Mesendoderm (in vitro differentiated cells): ENCODE data around the gene PRM1.
A peak's percentile ranks its signal among the peaks of the same experiment; 100 is the strongest.

Experiments used
- DNase-seq: peaks from one replicate; pipeline ENCODE4 v3.0.0; 2013
- H2AK5ac ChIP-seq: 2 replicates; pipeline ENCODE4 v1.6.1; 2013; ENCODE audit warnings: low read length, inconsistent platforms
- H2BK120ac ChIP-seq: 2 replicates; pipeline ENCODE4 v1.6.1; 2013; ENCODE audit warnings: low read depth, mild to moderate bottlenecking, low read length, moderate library complexity, mixed read lengths
- H2BK15ac ChIP-seq: replicated peaks from 2 replicates; pipeline ENCODE4 v1.6.1; 2013; ENCODE audit warnings: low read depth, mild to moderate bottlenecking, moderate library complexity
- H2BK5ac ChIP-seq: 2 replicates; pipeline ENCODE4 v1.6.1; 2013; ENCODE audit warnings: low read length, inconsistent platforms
- H3K18ac ChIP-seq: 2 replicates; pipeline ENCODE4 v1.6.1; 2013; ENCODE audit warnings: mild to moderate bottlenecking, low read length, mixed read lengths
- H3K23ac ChIP-seq: one replicate; pipeline ENCODE4 v1.6.1; 2013; ENCODE audit warnings: low read length
- H3K27ac ChIP-seq: 2 replicates; pipeline ENCODE4 v1.5.1; 2013; ENCODE audit warnings: low read depth, mild to moderate bottlenecking, inconsistent platforms, low read length, moderate library complexity
- H3K27me3 ChIP-seq: 2 replicates; pipeline ENCODE4 v1.6.1; 2013; ENCODE audit warnings: low read length, control low read depth, mild to moderate bottlenecking, inconsistent platforms; ENCODE audit not compliant: insufficient read depth, poor library complexity
- H3K36me3 ChIP-seq: 2 replicates; pipeline ENCODE4 v1.6.1; 2013; ENCODE audit warnings: low read length, inconsistent platforms; ENCODE audit not compliant: control insufficient read depth, insufficient read depth
- H3K4ac ChIP-seq: one replicate; pipeline ENCODE4 v1.6.1; 2013; ENCODE audit warnings: low read depth, mild to moderate bottlenecking, low read length, moderate library complexity
- H3K4me1 ChIP-seq: 2 replicates; pipeline ENCODE4 v1.6.1; 2013; ENCODE audit warnings: low read depth, low read length, inconsistent platforms; ENCODE audit not compliant: control insufficient read depth
- H3K4me2 ChIP-seq: 2 replicates; pipeline ENCODE4 v1.6.1; 2013; ENCODE audit warnings: low read length
- H3K4me3 ChIP-seq: 2 replicates; pipeline ENCODE4 v1.5.1; 2013; ENCODE audit warnings: mild to moderate bottlenecking, low read length
- H3K56ac ChIP-seq: one replicate; pipeline ENCODE4 v1.6.1; 2013; ENCODE audit warnings: low read length
- H3K79me1 ChIP-seq: 2 replicates; pipeline ENCODE4 v1.6.1; 2013; ENCODE audit warnings: low read length, inconsistent platforms
- H3K79me2 ChIP-seq: 2 replicates; pipeline ENCODE4 v1.6.1; 2013; ENCODE audit warnings: mild to moderate bottlenecking, low read length; ENCODE audit not compliant: control insufficient read depth, insufficient read depth
- H3K9ac ChIP-seq: 2 replicates; pipeline ENCODE4 v1.6.1; 2013; ENCODE audit warnings: low read length, inconsistent platforms
- H4K5ac ChIP-seq: one replicate; pipeline ENCODE4 v1.6.1; 2013; ENCODE audit warnings: low read length
- H4K8ac ChIP-seq: one replicate; pipeline ENCODE4 v1.6.1; 2013; ENCODE audit warnings: low read depth, mild to moderate bottlenecking, control low read depth, low read length, moderate library complexity
- WGBS: extraction: QIAGEN DNeasy Blood & Tissue Kit; methylation state at CpG from one replicate; pipeline ENCODE4 v1.1.7; 2013; ENCODE audit warnings: low lambda C conversion rate, missing lambda C conversion rate; ENCODE audit not compliant: insufficient coverage; ENCODE audit errors: extremely low coverage; 5-methylcytosine and 5-hydroxymethylcytosine counted together

PRM1 gene

DNA sequence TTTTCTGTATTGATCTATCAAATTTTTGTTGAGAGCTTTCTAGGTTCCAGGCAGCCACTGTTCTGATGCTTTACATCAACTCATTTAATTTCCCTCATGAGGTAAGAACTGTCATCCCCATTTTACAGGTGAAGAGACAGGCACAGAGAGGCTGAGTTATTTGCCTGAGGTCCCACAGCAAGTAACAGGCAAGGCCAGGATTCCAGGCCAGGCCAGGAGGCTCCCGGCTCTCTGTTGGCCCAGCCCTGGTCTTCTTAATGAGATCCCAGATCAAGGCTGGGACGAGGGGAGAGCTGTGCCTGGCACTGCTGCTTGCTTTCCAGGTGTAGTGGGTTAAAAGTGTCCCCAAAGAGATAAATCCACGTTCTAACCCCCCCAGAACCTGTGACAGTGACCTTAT, 41.7 kb upstream of the PRM1 start:
- no peaks in the 10 kb centered on the region for H3K27me3 ChIP-seq
- no peak overlapping the region for H2BK120ac ChIP-seq
- no peaks in the 10 kb centered on the region for H3K79me1 ChIP-seq
- H2BK15ac ChIP-seq: no peak overlapping the region
- H3K4me3 ChIP-seq: no peak overlapping the region
- H4K5ac ChIP-seq: no peak overlapping the region
- no peaks in the 10 kb centered on the region for H3K79me2 ChIP-seq
- H3K4ac ChIP-seq: no peak overlapping the region
- H2BK5ac ChIP-seq: no peak overlapping the region
- H3K4me2 ChIP-seq: no peak overlapping the region
- H3K36me3 ChIP-seq: no peaks in the 10 kb centered on the region
- H3K18ac ChIP-seq: no peak overlapping the region
- H3K4me1 ChIP-seq: no peaks in the 10 kb centered on the region
- H3K56ac ChIP-seq: peak overlapping the region; percentile 49
- H3K23ac ChIP-seq: no peak overlapping the region
- DNase-seq: no peak
- H3K27ac ChIP-seq: no peak overlapping the region
- WGBS: no CpG with 5 or more reads among the region's 3 CpGs
- H2AK5ac ChIP-seq: no peak overlapping the region
- no peak overlapping the region for H3K9ac ChIP-seq
- no peak overlapping the region for H4K8ac ChIP-seq

DNA sequence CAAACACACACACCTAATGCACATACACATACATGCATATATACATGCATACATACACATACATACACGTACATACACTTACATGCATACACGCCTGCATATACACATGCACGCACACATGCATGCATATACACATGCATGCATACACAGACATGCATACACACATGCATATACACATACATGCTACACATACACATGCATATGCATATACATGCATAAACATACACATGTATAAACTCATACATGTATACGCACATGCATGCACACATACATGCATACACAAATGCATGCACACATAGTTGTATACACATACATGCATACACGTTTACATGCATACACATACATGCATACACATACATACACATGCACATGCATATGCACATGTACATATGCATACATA, 40.5 kb upstream of the PRM1 start:
- Histone ChIP-seq H2BK120ac (no peak overlapping the region), H4K5ac (no peak overlapping the region), H3K4me2 (no peak overlapping the region), H3K4me1 (no peaks in the 10 kb centered on the region), H2BK5ac (no peak overlapping the region), H3K9ac (no peak overlapping the region), H3K23ac (no peak overlapping the region), H3K79me1 (no peaks in the 10 kb centered on the region), H3K27me3 (no peaks in the 10 kb centered on the region), H2AK5ac (no peak overlapping the region), H3K18ac (no peak overlapping the region), H3K4ac (no peak overlapping the region), H3K36me3 (no peaks in the 10 kb centered on the region), H2BK15ac (no peak overlapping the region), H3K79me2 (no peaks in the 10 kb centered on the region), H4K8ac (no peak overlapping the region), H3K4me3 (no peak overlapping the region), H3K56ac (no peak overlapping the region), H3K27ac (no peak overlapping the region)
- no peak for DNase-seq
- WGBS: no CpG with 5 or more reads among the region's 5 CpGs

DNA sequence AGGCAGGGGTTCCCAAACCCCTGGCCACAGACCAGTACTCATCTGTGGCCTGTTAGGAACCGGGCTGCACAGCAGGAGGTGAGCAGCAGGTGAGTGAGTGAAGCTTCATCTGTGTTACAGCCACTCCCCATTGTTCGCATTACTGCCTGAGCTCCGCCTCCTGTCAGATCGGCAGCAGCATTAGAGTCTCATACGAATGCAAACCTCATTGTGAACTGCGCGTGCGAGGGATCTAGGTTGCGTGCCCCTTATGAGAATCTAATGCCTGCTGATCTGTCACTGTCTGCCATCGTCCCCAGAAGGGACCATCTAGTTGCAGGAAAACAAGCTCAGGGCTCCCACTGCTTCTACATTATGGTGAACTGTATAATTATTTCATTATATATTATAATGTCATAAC, 39.0 kb upstream of the PRM1 start:
- Histone ChIP-seq H3K18ac (no peak overlapping the region), H3K79me1 (no peaks in the 10 kb centered on the region), H3K4ac (no peak overlapping the region), H2AK5ac (no peak overlapping the region), H3K4me3 (no peak overlapping the region), H3K79me2 (no peaks in the 10 kb centered on the region), H3K9ac (no peak overlapping the region), H3K27me3 (no peaks in the 10 kb centered on the region), H3K27ac (no peak overlapping the region), H4K5ac (no peak overlapping the region), H3K23ac (no peak overlapping the region), H3K4me1 (peaks cover 3% of the 10 kb centered on the region), H2BK120ac (no peak overlapping the region), H3K4me2 (no peak overlapping the region), H3K36me3 (no peaks in the 10 kb centered on the region), H3K56ac (no peak overlapping the region), H2BK15ac (no peak overlapping the region), H2BK5ac (no peak overlapping the region), H4K8ac (no peak overlapping the region)
- WGBS: no CpG with 5 or more reads among the region's 10 CpGs
- no peak for DNase-seq

DNA sequence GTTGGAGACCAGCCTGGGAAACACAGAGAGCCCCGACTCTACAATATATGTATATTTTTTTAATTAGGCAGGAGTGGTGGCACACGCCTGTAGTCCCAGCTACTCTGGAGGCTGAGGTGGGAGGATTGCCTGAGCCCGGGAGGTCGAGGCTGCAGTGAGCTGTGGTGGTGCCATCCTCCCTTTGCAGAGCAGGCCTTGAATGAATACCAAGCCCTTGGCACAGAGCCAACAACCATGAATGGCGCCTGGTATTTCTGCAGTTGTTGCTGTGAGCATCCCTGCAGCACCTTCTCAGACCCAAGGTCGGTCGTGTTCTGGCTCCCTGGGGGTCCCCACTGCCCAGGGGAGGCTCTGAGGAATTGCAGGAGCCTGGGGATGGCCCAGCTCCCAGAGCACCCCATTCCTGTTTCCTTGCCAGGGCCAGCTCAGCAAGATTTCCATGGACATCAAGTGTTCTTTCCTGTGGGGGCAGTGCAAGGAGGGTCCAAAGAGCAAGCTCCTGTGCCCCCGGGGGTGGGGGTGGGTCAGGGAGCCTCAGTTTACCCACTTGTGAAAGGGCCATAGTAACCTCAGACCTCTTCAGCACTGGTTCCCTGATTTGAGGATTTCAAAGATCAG, 38.5 kb upstream of the PRM1 start:
- H3K56ac ChIP-seq: no peak overlapping the region
- WGBS: no CpG with 5 or more reads among the region's 8 CpGs

DNA sequence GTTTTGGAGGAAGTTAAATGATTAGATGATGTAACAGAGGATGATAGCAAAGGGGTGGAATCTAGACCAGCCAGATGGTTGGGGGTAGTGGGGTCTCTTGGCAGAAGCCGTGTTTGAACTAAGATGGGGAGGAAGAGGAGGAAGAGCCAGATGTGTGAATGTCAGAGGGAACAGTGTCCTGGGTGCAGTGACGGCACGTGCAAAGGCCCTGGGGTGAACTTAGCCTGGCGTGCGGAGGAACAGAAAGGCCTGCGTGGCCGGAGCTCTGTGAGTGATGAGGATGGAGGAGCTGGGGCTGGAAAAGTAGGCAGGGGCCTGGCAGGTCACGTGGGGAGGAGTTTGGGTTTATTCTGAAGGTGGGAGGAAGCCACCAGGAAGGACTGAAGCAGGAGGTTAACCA, 37.7 kb upstream of the PRM1 start:
- no peaks in the 10 kb centered on the region for H3K27me3 ChIP-seq
- WGBS: no CpG with 5 or more reads among the region's 8 CpGs

More for the DNA sequence above, 38.5 kb upstream of the PRM1 start:
- Histone ChIP-seq H2BK5ac (no peak overlapping the region), H2BK120ac (no peak overlapping the region), H3K4ac (no peak overlapping the region), H3K18ac (peak overlapping the region; percentile 0), H3K23ac (no peak overlapping the region), H3K36me3 (no peaks in the 10 kb centered on the region), H2AK5ac (no peak overlapping the region), H3K4me2 (no peak overlapping the region), H3K27ac (no peak overlapping the region), H2BK15ac (no peak overlapping the region), H3K79me2 (no peaks in the 10 kb centered on the region), H3K4me3 (no peak overlapping the region), H4K8ac (no peak overlapping the region), H3K4me1 (peaks cover 3% of the 10 kb centered on the region), H3K27me3 (no peaks in the 10 kb centered on the region), H3K9ac (no peak overlapping the region), H4K5ac (no peak overlapping the region), H3K79me1 (no peaks in the 10 kb centered on the region)
- DNase-seq: no peak

More for the DNA sequence above, 37.7 kb upstream of the PRM1 start:
- Histone ChIP-seq H4K5ac (no peak overlapping the region), H3K4ac (no peak overlapping the region), H3K36me3 (no peaks in the 10 kb centered on the region), H3K23ac (no peak overlapping the region), H3K4me2 (no peak overlapping the region), H3K79me2 (no peaks in the 10 kb centered on the region), H3K4me3 (no peak overlapping the region), H3K9ac (no peak overlapping the region), H3K79me1 (no peaks in the 10 kb centered on the region), H3K27ac (no peak overlapping the region), H3K18ac (no peak overlapping the region), H3K56ac (no peak overlapping the region), H2BK120ac (no peak overlapping the region), H2BK15ac (no peak overlapping the region), H4K8ac (no peak overlapping the region), H3K4me1 (peaks cover 3% of the 10 kb centered on the region), H2BK5ac (no peak overlapping the region), H2AK5ac (peak overlapping the region; percentile 36)
- DNase-seq: no peak
